Brain pericyte (primary cell): Measurements from ENCODE around the gene PELO.

Experiments
- DNase-seq: peaks from one replicate; pipeline ENCODE4 v3.0.0-alpha.2; 2012; ENCODE audit warnings: low read depth, low spot score

Gene PELO

DNA sequence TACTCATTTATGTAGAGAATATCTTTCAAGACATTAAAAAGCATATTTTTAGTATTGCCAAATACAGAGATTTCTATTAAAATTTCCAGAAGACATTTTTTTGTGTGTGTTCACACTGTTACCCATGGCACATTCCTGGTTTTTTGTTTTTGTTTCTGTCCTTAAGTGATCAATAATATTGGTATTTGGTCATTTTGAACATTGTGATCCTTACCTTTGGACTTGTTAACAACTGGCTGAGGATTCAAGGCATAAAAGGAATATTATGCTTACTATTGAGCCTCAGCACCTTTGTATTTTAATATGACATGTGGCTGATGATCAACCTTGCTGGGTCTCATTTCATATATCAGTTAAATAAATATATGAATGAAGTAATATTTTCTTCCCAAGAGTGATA, 41.9 kb downstream of the PELO start:
- DNase-seq, result no peak

GRCh38 chr5:52830650-52831049, 42.9 kb downstream of the PELO start:
- DNase-seq, result no peak

- no peak for DNase-seq
Observed at GRCh38 chr5:52831786-52832511, 44.2 kb downstream of the PELO start.

- no peak for DNase-seq
Observed at GRCh38 chr5:52834320-52834719, 46.6 kb downstream of the PELO start.

- DNase-seq, result no peak
Observed at GRCh38 chr5:52837068-52837467, 49.4 kb downstream of the PELO start.
